ENCODE measurements around the gene XNDC1N. TPM values are rescaled to one million over a fixed set of nuclear protein-coding genes. Genes with fewer than 3 reads are reported as not detected.

The XNDC1N gene
- total and polyA plus RNA-seq, 9 of the 15 experiments (the other 6 are each of a cell fraction or from before 2014, with no cell fraction given): 6.8 to 11.4 (median 9.7) TPM

DNA sequence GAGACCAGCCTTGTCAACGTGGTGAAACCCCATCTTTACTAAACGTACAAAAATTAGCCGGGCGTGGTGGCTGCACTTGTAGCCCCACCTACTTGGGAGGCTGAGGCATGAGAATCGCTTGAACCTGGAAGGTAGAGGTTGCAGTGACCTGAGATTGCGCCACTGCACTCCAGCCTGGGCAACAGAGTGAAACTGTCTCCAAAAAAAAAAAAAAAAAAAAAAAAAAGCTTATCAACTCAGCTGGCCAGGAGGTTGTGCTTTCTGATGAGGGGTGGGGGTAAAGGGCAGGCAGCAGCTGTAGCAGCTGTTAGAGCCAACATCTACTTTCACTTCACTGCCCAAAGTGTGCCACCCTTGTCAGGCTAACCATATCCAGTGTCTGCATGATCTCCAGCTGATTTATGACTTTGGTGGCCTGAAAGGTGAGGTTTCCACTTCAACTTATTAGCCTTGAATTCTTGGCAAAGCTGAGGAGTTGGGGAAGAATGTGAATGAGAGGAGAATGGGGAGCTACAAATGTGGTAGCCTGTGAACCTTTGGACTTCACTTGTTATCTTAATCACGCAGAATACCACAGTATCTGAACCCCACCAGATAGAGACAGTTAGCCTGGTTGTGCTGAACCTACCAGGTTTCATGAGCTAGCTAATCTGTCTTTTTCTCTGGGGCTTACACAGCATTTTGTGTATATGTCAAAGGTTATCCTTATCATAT is 20.1 kb upstream of the XNDC1N start (continued):
- peak in 1 of 2 experiments; percentile 47; a peak in 1 of 4 replicates for TF ChIP-seq HDAC1 (IDR thresholded peaks at IDR 0.05)
- peak; percentile 90 for TF ChIP-seq ARID1B (IDR thresholded peaks at IDR 0.05)
- TF ChIP-seq, protein P1, sequence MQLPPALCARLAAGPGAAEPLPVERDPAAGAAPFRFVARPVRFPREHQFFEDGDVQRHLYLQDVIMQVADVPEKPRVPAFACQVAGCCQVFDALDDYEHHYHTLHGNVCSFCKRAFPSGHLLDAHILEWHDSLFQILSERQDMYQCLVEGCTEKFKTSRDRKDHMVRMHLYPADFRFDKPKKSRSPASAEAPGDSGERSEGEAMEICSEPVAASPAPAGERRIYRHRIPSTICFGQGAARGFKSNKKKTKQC (CRISPR knock-in tag; IDR thresholded peaks at IDR 0.05): no peak
- TF ChIP-seq EHMT2 (IDR thresholded peaks at IDR 0.05): 0 out of 2 replicates have a peak, but pooled peaks have one; percentile 12
- TF ChIP-seq, protein P2, sequence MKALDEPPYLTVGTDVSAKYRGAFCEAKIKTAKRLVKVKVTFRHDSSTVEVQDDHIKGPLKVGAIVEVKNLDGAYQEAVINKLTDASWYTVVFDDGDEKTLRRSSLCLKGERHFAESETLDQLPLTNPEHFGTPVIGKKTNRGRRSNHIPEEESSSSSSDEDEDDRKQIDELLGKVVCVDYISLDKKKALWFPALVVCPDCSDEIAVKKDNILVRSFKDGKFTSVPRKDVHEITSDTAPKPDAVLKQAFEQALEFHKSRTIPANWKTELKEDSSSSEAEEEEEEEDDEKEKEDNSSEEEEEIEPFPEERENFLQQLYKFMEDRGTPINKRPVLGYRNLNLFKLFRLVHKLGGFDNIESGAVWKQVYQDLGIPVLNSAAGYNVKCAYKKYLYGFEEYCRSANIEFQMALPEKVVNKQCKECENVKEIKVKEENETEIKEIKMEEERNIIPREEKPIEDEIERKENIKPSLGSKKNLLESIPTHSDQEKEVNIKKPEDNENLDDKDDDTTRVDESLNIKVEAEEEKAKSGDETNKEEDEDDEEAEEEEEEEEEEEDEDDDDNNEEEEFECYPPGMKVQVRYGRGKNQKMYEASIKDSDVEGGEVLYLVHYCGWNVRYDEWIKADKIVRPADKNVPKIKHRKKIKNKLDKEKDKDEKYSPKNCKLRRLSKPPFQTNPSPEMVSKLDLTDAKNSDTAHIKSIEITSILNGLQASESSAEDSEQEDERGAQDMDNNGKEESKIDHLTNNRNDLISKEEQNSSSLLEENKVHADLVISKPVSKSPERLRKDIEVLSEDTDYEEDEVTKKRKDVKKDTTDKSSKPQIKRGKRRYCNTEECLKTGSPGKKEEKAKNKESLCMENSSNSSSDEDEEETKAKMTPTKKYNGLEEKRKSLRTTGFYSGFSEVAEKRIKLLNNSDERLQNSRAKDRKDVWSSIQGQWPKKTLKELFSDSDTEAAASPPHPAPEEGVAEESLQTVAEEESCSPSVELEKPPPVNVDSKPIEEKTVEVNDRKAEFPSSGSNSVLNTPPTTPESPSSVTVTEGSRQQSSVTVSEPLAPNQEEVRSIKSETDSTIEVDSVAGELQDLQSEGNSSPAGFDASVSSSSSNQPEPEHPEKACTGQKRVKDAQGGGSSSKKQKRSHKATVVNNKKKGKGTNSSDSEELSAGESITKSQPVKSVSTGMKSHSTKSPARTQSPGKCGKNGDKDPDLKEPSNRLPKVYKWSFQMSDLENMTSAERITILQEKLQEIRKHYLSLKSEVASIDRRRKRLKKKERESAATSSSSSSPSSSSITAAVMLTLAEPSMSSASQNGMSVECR (CRISPR knock-in tag; IDR thresholded peaks at IDR 0.05): 0 out of 2 replicates have a peak, but pooled peaks have one; percentile 29
- TF ChIP-seq PHB2 (IDR thresholded peaks at IDR 0.05; ENCODE audit: low read depth): peak; percentile 69
- peak; percentile 39 to 50; a peak in 2 of 4 replicates for TF ChIP-seq MAZ (CRISPR knock-in tag; conservative IDR thresholded peaks at IDR 0.05 in 1 of 2, IDR thresholded peaks at IDR 0.05 in 1 of 2)
- TF ChIP-seq, protein P3, sequence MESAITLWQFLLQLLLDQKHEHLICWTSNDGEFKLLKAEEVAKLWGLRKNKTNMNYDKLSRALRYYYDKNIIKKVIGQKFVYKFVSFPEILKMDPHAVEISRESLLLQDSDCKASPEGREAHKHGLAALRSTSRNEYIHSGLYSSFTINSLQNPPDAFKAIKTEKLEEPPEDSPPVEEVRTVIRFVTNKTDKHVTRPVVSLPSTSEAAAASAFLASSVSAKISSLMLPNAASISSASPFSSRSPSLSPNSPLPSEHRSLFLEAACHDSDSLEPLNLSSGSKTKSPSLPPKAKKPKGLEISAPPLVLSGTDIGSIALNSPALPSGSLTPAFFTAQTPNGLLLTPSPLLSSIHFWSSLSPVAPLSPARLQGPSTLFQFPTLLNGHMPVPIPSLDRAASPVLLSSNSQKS (CRISPR knock-in tag; IDR thresholded peaks at IDR 0.05): no peak
- TF ChIP-seq, protein P4, sequence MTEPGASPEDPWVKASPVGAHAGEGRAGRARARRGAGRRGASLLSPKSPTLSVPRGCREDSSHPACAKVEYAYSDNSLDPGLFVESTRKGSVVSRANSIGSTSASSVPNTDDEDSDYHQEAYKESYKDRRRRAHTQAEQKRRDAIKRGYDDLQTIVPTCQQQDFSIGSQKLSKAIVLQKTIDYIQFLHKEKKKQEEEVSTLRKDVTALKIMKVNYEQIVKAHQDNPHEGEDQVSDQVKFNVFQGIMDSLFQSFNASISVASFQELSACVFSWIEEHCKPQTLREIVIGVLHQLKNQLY (CRISPR knock-in tag; conservative IDR thresholded peaks at IDR 0.05): no peak
- 0 out of 2 replicates have a peak, but pooled peaks have one; percentile 39 for TF ChIP-seq POLR2AphosphoS5 (IDR thresholded peaks at IDR 0.05; ENCODE audit: control insufficient read depth, insufficient read depth, low read depth, low read length)
- no peak for TF ChIP-seq ZNF217 (CRISPR knock-in tag; IDR thresholded peaks at IDR 0.05)
- TF ChIP-seq ESRRB (CRISPR knock-in tag; IDR thresholded peaks at IDR 0.05; ENCODE audit: borderline replicate concordance): no peak
- TF ChIP-seq, protein P5, sequence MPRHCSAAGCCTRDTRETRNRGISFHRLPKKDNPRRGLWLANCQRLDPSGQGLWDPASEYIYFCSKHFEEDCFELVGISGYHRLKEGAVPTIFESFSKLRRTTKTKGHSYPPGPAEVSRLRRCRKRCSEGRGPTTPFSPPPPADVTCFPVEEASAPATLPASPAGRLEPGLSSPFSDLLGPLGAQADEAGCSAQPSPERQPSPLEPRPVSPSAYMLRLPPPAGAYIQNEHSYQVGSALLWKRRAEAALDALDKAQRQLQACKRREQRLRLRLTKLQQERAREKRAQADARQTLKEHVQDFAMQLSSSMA (CRISPR knock-in tag; IDR thresholded peaks at IDR 0.05): no peak
- TF ChIP-seq, protein P6, sequence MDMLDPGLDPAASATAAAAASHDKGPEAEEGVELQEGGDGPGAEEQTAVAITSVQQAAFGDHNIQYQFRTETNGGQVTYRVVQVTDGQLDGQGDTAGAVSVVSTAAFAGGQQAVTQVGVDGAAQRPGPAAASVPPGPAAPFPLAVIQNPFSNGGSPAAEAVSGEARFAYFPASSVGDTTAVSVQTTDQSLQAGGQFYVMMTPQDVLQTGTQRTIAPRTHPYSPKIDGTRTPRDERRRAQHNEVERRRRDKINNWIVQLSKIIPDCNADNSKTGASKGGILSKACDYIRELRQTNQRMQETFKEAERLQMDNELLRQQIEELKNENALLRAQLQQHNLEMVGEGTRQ (CRISPR knock-in tag; IDR thresholded peaks at IDR 0.05): no peak
- TF ChIP-seq NRF1 (conservative IDR thresholded peaks at IDR 0.05 in 1 of 2, IDR thresholded peaks at IDR 0.05 in 1 of 2): peak; percentile 48 to 52; a peak in 3 of 4 replicates
- no peak for TF ChIP-seq RBM15 (IDR thresholded peaks at IDR 0.05; ENCODE audit: insufficient read depth, low read length)
- 0 out of 2 replicates have a peak, but pooled peaks have one; percentile 30 for TF ChIP-seq MTA3 (IDR thresholded peaks at IDR 0.05; ENCODE audit: borderline replicate concordance)
- TF ChIP-seq EP300 (IDR thresholded peaks at IDR 0.05; ENCODE audit: low read length): peak; percentile 64
- peak; percentile 47; the same call in 1 of the 2 replicates for TF ChIP-seq PML (IDR thresholded peaks at IDR 0.05; ENCODE audit: low read length)
